ENCODE data around the gene PCNX1. TPM values are rescaled to one million over a fixed set of nuclear protein-coding genes. Genes with fewer than 3 reads are reported as not detected.

The PCNX1 gene
- total RNA-seq: 35.3 and 39.7 TPM in 2 replicates

DNA sequence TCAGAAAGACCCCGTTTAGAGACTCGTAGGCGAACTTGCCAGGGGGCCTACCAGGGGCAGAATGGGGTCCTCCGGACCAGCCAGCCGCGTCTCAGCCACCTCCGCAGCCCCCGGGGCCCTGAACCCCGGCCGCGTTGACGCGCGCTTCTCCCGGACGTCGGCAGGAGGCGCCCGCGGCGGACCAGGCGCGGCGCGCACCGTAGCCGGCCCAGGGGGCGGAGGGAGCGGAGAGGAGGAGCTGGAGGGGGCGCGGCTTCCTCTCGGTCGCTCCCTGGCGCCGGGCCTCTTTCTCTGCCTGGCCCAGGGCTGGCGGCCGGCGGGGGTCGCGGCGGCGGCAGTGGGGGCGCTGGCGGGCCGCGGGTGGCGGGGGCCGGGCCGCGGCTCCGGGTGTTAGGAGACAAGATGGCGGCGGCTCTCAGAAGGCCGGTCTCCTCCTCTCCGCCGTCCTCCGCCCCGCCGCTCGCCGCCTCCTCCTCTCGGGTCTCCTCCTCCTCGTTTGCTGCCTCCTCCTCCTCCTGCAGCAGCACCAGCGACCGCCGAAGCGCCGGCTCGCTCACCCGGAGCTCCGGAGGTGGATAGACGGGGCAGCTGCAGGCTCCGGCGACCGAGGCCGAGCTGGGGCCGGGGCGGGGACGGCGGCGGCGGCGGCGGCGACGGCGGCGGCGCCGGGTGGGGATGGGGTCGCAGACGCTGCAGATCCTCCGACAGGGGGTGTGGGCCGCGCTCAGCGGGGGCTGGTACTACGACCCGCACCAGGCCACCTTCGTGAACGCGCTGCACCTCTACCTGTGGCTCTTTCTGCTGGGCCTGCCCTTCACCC is at the start of gene PCNX1:
Gene PCNX1, plus strand, starts transcription at position 284 of the 820 bp plus-strand sequence. Its CDS starts 392 bp downstream, at position 676.

Other genes with a start within 250 kb of the PCNX1 start
- under 0.01 and 0.18 TPM in 2 replicates for gene MAP3K9, start 97.9 kb upstream of the PCNX1 start, total RNA-seq

All from cardiac atrium fibroblast (primary cell).